Upper lobe of left lung (tissue), 4 donors: ENCODE data around the gene PLCB1.

Experiments used
- EP300 ChIP-seq, 4 donors: sonication (generic); formaldehyde crosslinking; IDR thresholded peaks; one replicate each; pipeline ENCODE4 v1.5.1; 2017; ENCODE audit warnings: antibody characterized with exemption in 4 of 4, control low read depth in 2 of 4
- POLR2A ChIP-seq, 4 donors: fragments of 450-650 bp; IDR thresholded peaks; one replicate each; pipeline ENCODE4 v1.5.1; 2016 to 2017; ENCODE audit warnings: antibody characterized with exemption in 4 of 4, mild to moderate bottlenecking in 2 of 4
- POLR2AphosphoS5 ChIP-seq, 2 donors: sonication (generic); formaldehyde crosslinking; IDR thresholded peaks; one replicate each; pipeline ENCODE4 v1.5.1; 2017; ENCODE audit warnings: antibody characterized with exemption in 2 of 2
- TF ChIP-seq, protein P1 (sequence below), 6 experiments: fragments of 450-650 bp in 4 of 6; fragments of 200-600 bp in 2 of 6; sonication (generic) in 2 of 6; IDR thresholded peaks; one replicate each; pipeline ENCODE4 v1.5.1; 2016 to 2019; ENCODE audit warnings: antibody characterized with exemption in 6 of 6

DNA sequence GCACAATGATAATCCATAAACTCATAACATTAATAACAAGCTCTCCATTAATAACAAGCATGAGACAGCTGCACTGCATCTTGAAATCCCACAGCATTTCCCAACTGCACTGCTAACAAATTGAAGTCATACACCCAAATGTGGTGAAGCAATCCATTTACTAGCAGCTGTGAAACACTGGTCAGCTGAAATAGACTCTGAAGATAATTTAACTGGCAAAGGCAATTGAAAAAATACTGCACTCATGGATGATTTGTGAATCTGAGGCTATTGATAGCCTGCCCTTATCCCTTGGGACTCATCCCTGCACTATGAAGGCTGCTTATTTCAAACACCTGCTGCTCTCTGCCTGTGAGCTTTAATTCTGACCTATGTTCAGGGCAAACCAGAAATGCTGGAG is 49.1 kb upstream of the PLCB1 start:
- TF ChIP-seq, protein P1, sequence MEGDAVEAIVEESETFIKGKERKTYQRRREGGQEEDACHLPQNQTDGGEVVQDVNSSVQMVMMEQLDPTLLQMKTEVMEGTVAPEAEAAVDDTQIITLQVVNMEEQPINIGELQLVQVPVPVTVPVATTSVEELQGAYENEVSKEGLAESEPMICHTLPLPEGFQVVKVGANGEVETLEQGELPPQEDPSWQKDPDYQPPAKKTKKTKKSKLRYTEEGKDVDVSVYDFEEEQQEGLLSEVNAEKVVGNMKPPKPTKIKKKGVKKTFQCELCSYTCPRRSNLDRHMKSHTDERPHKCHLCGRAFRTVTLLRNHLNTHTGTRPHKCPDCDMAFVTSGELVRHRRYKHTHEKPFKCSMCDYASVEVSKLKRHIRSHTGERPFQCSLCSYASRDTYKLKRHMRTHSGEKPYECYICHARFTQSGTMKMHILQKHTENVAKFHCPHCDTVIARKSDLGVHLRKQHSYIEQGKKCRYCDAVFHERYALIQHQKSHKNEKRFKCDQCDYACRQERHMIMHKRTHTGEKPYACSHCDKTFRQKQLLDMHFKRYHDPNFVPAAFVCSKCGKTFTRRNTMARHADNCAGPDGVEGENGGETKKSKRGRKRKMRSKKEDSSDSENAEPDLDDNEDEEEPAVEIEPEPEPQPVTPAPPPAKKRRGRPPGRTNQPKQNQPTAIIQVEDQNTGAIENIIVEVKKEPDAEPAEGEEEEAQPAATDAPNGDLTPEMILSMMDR (IDR thresholded peaks at IDR 0.05), result no peak
- no peak for TF ChIP-seq EP300 (IDR thresholded peaks at IDR 0.05)
- TF ChIP-seq POLR2A (IDR thresholded peaks at IDR 0.05), result no peak
- TF ChIP-seq POLR2AphosphoS5 (IDR thresholded peaks at IDR 0.05), result no peak
